Naive thymus-derived CD4-positive, alpha-beta T cell (primary cell): ENCODE results near the gene BRMS1. TPM values are rescaled to one million over a fixed set of nuclear protein-coding genes. Genes with fewer than 3 reads are reported as not detected.

Source experiments
- ATAC-seq: fragments of 150-1000 bp; cut with Tn5 transposase; 2 replicates; pipeline ENCODE4 v1.10.0; 2021; ENCODE audit warnings: mild to moderate bottlenecking, moderate library complexity
- CTCF ChIA-PET: fragments of 350-600 bp; sonication (Branson Sonifier 250); formaldehyde crosslinking; loops from one replicate; lab custom pipeline; 2021; ENCODE audit warnings: antibody characterized with exemption; lab: Charles Lee
- POLR2A ChIA-PET: fragments of 350-600 bp; sonication (Branson Sonifier 250); formaldehyde crosslinking; loops from one replicate; lab custom pipeline; 2021; ENCODE audit warnings: antibody characterized with exemption, inconsistent platforms; lab: Charles Lee
- DNase-seq, 9 donors: peaks; one replicate each; pipeline versions ENCODE4 v3.0.0 to v3.0.0-alpha.2; 2020 to 2022; ENCODE audit warnings: mixed read lengths in 1 of 9
- H3K27ac ChIP-seq: one replicate; pipeline ENCODE4 v1.7.0; 2013; ENCODE audit warnings: mild to moderate bottlenecking, low read depth, low read length, moderate library complexity
- H3K27me3 ChIP-seq, 2 donors: one replicate each; pipeline ENCODE4 v1.7.0; 2013; ENCODE audit warnings: low read length in 2 of 2, mild to moderate bottlenecking in 2 of 2, moderate library complexity in 2 of 2; ENCODE audit not compliant: control insufficient read depth in 2 of 2, insufficient read depth in 2 of 2
- H3K36me3 ChIP-seq, 3 experiments: 1 replicate in 2 of 3; 2 replicates in 1 of 3; pipeline ENCODE4 v1.7.0; 2013; ENCODE audit warnings: low read length in 3 of 3, mild to moderate bottlenecking in 3 of 3, moderate library complexity in 1 of 3; ENCODE audit not compliant: insufficient read depth in 3 of 3, control insufficient read depth in 2 of 3
- H3K4me1 ChIP-seq, 2 donors: one replicate each; pipeline ENCODE4 v1.7.0; 2013; ENCODE audit warnings: low read length in 2 of 2, mild to moderate bottlenecking in 2 of 2, moderate library complexity in 1 of 2; ENCODE audit not compliant: control insufficient read depth in 2 of 2, insufficient read depth in 2 of 2
- H3K4me3 ChIP-seq: 2 replicates; pipeline ENCODE4 v1.7.0; 2013; ENCODE audit warnings: mild to moderate bottlenecking, low read length
- H3K9me3 ChIP-seq, 3 experiments: 1 replicate in 2 of 3; 2 replicates in 1 of 3; pipeline ENCODE4 v1.7.0; 2013; ENCODE audit warnings: low read length in 3 of 3; ENCODE audit not compliant: control insufficient read depth in 2 of 3
- H3K27ac Mint-ChIP-seq, 9 donors: one replicate each; pipeline ENCODE4 v1.8.0; 2020 to 2022; ENCODE audit warnings: mixed read lengths in 9 of 9, mild to moderate bottlenecking in 8 of 9, moderate library complexity in 5 of 9, inconsistent platforms in 2 of 9
- H3K27me3 Mint-ChIP-seq, 5 donors: one replicate each; pipeline ENCODE4 v1.8.0; 2021 to 2022; ENCODE audit warnings: mixed read lengths in 5 of 5, mild to moderate bottlenecking in 1 of 5
- H3K36me3 Mint-ChIP-seq, 5 donors: one replicate each; pipeline ENCODE4 v1.8.0; 2020 to 2022; ENCODE audit warnings: mixed read lengths in 5 of 5, mild to moderate bottlenecking in 3 of 5, inconsistent platforms in 1 of 5
- H3K4me1 Mint-ChIP-seq, 7 donors: one replicate each; pipeline ENCODE4 v1.8.0; 2020 to 2022; ENCODE audit warnings: mixed read lengths in 7 of 7, mild to moderate bottlenecking in 3 of 7, inconsistent platforms in 1 of 7
- H3K4me3 Mint-ChIP-seq, 10 donors: one replicate each; pipeline ENCODE4 v1.8.0; 2020 to 2022; ENCODE audit warnings: mild to moderate bottlenecking in 10 of 10, mixed read lengths in 10 of 10, moderate library complexity in 6 of 10, inconsistent platforms in 2 of 10
- H3K9me3 Mint-ChIP-seq, 11 donors: one replicate each; pipeline ENCODE4 v1.8.0; 2020 to 2022; ENCODE audit warnings: mixed read lengths in 11 of 11, mild to moderate bottlenecking in 4 of 11, inconsistent platforms in 1 of 11, moderate library complexity in 1 of 11
- intact Hi-C, 2 donors: fragments of 100-400 bp; cut with micrococcal nuclease; formaldehyde crosslinking; loops; one replicate each; pipeline ENCODE4 v1.15.1; 2023
- polyA plus RNA-seq, 2 donors: library from polyadenylated mRNA; unstranded; fragments of 300-500 nt; fragmentation: Illumina TruSeq; gene quantifications; one replicate each; pipeline ENCODE4 v1.2.3, GENCODE V29; 2021
- total RNA-seq, 6 experiments: library from RNA in 5 of 6; stranded (reverse) in 5 of 6; gene quantifications; 1 replicate in 5 of 6; 2 replicates in 1 of 6; pipeline ENCODE4 v1.2.3 and lab custom pipeline; 2021 to 2026

The BRMS1 gene
- total and polyA plus RNA-seq, 7 experiments from 2014 or later: 35.9 to 73.5 (median 49.4) TPM

DNA sequence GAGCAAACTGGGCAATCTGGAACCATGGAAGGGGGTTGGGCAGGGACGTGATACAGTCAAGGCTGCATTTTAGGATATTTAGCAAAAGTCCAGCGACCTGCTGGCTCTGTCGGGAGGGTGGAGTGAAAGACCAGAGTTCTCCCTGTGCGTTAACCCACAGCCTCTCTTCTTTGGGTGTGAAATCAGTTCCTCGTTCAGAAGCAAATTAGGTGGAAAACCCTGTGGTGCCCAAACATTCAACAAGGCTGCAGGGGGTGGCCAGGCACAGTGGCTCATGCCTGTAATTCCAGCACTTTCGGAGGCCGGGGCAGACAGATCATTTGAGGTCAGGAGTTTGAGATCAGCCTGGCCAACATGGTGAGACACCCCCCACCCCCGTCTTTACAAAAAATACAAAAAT, 47.3 kb downstream of the BRMS1 start:
- Histone ChIP-seq H3K27ac (no peak overlapping the region), H3K27me3 (peaks cover 0 to 6% of the 10 kb centered on the region in 2 donors), H3K36me3 (no peaks in the 10 kb centered on the region), H3K9me3 (no peaks in the 10 kb centered on the region), H3K4me3 (no peak overlapping the region), H3K4me1 (no peaks in the 10 kb centered on the region)
- CTCF ChIA-PET: interaction anchor here (0.7 to 0.9 kb wide), 2 partner anchors 14 to 28 kb away, joined by 3 read pairs; no protein-coding TSS in a partner anchor
- peaks cover 0 to 7% (median 4%) of the 10 kb centered on the region in 7 donors for H3K4me1 Mint-ChIP-seq
- intact Hi-C loops: no loop called here
- POLR2A ChIA-PET: interaction anchor here (1.8 kb wide), 1 partner anchor 10 kb away, joined by 7 read pairs; no protein-coding TSS in a partner anchor
- no peak overlapping the region for H3K27ac Mint-ChIP-seq
- peaks cover 5 to 16% (median 10%) of the 10 kb centered on the region in 5 donors for H3K27me3 Mint-ChIP-seq
- H3K9me3 Mint-ChIP-seq: no peaks in the 10 kb centered on the region
- DNase-seq: no peak
- no peak overlapping the region for H3K4me3 Mint-ChIP-seq
- ATAC-seq: no peak
- H3K36me3 Mint-ChIP-seq: peaks cover 0 to 2% (median 0%) of the 10 kb centered on the region in 5 donors

DNA sequence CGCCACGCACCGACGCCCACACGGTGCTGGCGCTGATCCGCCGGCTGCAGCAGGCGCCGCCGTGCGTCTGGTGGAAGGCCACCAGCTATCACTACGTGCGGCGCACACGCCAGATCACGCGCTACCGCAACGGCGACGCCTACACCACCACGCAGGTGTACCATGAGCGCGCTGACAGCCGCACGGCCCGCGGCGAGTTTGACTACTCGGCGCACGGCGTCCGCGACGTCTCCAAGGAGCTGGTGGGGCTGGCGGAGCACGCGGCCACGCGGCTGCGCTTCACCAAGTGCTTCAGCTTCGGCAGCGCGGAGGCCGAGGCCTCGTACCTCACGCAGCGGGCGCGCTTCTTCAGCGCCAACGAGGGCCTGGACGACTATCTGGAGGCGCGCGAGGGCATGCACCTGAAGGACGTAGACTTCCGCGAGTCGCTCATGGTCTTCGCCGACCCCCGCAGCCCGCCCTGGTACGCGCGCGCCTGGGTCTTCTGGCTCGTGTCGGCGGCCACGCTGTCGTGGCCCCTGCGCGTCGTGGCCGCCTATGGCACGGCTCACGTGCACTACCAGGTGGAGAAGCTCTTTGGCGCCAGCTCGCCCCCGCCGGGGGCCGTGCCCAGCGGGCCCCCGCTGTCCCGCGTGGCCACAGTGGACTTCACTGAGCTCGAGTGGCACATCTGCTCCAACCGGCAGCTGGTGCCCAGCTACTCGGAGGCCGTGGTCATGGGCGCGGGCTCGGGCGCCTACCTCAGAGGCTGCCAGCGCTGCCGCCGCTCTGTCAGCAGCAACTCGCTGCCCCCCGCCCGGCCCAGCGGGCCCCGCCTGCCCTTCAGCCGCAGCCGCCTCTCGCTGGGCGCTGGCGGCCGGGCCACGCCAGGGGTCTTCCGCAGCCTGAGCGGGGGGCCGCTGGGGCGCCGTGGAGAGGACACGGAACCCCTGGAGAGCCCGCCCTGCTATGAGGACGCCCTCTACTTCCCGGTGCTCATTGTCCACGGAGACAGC, 50.0 kb downstream of the BRMS1 start:
- peaks cover 13 to 34% (median 13%) of the 10 kb centered on the region in 5 donors for H3K27me3 Mint-ChIP-seq
- Histone ChIP-seq H3K4me3 (no peak overlapping the region), H3K27me3 (peaks cover 0 to 7% of the 10 kb centered on the region in 2 donors), H3K4me1 (peaks cover 3 to 4% of the 10 kb centered on the region in 2 donors), H3K36me3 (no peaks in the 10 kb centered on the region), H3K9me3 (no peaks in the 10 kb centered on the region), H3K27ac (no peak overlapping the region)
- intact Hi-C loops: no loop called here
- ATAC-seq (no peak), DNase-seq (no peak)
- peak overlapping the region in 1 of 9 donors; percentile 70 for H3K27ac Mint-ChIP-seq
- POLR2A ChIA-PET: interaction anchor here (0.6 kb wide), 1 partner anchor 24 kb away, joined by 3 read pairs; no protein-coding TSS in a partner anchor
- no peak overlapping the region for H3K4me3 Mint-ChIP-seq
- peaks cover 0 to 4% (median 0%) of the 10 kb centered on the region in 5 donors for H3K36me3 Mint-ChIP-seq
- CTCF ChIA-PET: no interaction called here
- peaks cover 0 to 1% (median 0%) of the 10 kb centered on the region in 11 donors for H3K9me3 Mint-ChIP-seq
- peaks cover 6 to 23% (median 17%) of the 10 kb centered on the region in 7 donors for H3K4me1 Mint-ChIP-seq

DNA sequence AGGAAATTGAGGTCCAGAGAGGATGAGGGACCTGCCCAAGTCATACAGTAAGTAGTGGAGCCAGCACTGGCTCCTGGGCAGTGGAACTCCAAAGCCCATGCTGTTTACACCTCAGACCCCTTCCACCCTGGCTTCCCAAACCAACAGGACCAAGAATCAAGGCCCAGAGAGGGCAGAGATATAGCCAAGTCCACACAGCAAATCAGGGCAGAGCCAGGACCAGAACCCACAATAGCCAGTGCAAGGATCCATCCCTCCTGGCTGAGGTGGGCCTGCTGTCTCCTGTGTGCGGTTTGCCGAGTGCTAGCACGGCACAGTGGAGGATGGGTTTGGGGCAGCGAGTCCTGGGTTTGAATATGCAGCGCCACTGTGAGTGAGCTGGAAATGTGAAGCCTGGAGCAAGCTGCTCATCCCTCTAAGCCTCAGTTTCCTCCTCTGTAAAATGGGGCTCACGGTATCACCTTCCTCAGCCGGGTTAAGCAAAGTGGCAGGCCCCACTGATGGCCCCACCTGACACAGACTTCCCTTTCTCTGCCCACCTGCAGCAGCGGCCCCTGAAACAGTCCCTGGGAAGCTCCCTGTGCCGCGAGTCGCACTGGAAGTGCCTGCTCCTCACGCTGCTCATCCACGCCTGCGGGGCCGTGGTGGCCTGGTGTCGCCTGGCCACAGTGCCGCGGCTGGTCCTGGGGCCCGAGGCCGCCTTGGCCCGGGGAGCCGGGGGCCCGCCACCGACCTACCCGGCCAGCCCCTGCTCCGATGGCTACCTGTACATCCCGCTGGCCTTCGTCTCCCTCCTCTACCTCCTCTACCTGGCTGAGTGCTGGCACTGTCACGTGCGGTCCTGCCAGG, 50.9 kb downstream of the BRMS1 start:
- POLR2A ChIA-PET: no interaction called here
- DNase-seq: no peak
- Histone ChIP-seq H3K27ac (no peak overlapping the region), H3K4me1 (peaks cover 9% of the 10 kb centered on the region in 2 donors), H3K36me3 (no peaks in the 10 kb centered on the region), H3K4me3 (no peak overlapping the region), H3K9me3 (no peaks in the 10 kb centered on the region), H3K27me3 (peaks cover 0 to 7% of the 10 kb centered on the region in 2 donors)
- Mint-ChIP-seq H3K27me3 (peaks cover 13 to 39% (median 13%) of the 10 kb centered on the region in 5 donors), H3K4me1 (peaks cover 11 to 28% (median 26%) of the 10 kb centered on the region in 7 donors), H3K4me3 (peak overlapping the region in 3 of 10 donors; percentile 16 to 89 (median 54)), H3K27ac (peak overlapping the region in 1 of 9 donors; percentile 70), H3K36me3 (peaks cover 0 to 4% (median 0%) of the 10 kb centered on the region in 5 donors), H3K9me3 (peaks cover 0 to 1% (median 0%) of the 10 kb centered on the region in 11 donors)
- no peak for ATAC-seq
- intact Hi-C loops: no loop called here
- CTCF ChIA-PET: no interaction called here

DNA sequence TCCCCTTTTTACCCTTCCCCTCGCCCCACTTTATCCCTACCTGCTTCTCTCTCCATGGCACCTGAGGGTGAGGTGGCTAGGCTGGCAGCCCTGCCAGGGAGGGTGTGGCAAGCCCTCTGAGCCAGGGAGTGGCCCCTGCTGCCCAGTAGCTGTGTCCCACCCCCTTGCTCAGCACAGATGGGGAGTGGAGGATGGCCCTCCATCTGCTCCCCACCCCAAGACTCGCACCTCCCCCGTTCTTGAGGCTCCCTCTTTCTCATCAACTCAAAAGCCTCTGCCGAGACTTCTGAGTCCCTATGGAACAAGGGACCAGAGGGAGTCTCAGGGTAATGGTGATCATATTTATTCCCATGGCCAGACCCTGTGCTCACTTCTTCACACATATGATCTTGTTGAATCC, 51.6 kb downstream of the BRMS1 start:
- ChIA-PET CTCF (no interaction called here), POLR2A (no interaction called here)
- peaks cover 13 to 39% (median 13%) of the 10 kb centered on the region in 5 donors for H3K27me3 Mint-ChIP-seq
- Histone ChIP-seq H3K27ac (no peak overlapping the region), H3K27me3 (peaks cover 0 to 7% of the 10 kb centered on the region in 2 donors), H3K4me1 (peaks cover 11% of the 10 kb centered on the region in 2 donors), H3K9me3 (no peaks in the 10 kb centered on the region), H3K36me3 (no peaks in the 10 kb centered on the region), H3K4me3 (no peak overlapping the region)
- peaks cover 0 to 4% (median 0%) of the 10 kb centered on the region in 5 donors for H3K36me3 Mint-ChIP-seq
- ATAC-seq (no peak), DNase-seq (no peak)
- H3K4me3 Mint-ChIP-seq: peak overlapping the region in 4 of 10 donors; percentile 16 to 89 (median 38)
- intact Hi-C loops: no loop called here
- no peak overlapping the region for H3K27ac Mint-ChIP-seq
- peaks cover 11 to 31% (median 27%) of the 10 kb centered on the region in 7 donors for H3K4me1 Mint-ChIP-seq
- peaks cover 0 to 1% (median 0%) of the 10 kb centered on the region in 11 donors for H3K9me3 Mint-ChIP-seq

DNA sequence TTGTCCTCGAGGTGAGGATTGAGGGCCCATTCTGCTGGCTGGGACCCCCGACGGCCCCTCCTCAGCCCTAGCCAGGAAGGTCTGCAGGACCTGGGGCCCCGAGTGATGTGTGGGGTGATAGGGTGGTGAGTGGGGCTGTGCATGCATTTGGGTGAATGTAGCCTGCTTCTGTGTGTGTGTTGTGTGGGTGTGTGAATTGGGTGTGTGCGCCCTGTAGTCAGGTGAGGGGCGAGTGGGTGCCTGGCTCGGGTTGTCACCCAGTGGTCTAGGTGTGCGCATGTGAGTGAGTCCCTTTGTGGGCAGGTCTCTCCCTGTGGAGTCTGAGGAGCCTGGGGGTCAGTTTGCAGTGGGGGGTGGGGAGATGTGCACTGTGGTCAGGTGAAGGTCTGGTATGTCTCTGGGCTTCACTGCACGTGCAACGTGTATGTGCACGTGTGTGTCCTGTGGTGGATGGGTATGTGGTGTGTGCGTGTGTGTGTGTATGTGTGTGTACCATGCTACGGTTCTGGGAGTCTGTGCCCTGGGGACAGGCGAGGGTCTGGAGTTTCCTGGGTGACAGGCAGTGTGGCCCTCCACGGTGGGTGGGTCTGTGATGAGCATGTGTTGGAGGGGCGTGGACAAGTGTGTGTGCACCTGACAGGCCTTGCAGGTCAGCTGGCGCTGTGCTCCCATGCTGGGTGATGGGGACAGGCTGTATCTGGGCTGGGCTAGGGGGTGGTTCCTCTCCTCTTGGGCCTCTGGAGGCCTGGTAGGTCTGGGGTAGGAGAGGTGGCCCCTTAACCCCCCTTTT, 52.2 kb downstream of the BRMS1 start:
- H3K27ac Mint-ChIP-seq: peak overlapping the region in 4 of 9 donors; percentile 6 to 77 (median 19)
- intact Hi-C loops: no loop called here
- H3K4me3 Mint-ChIP-seq: peak overlapping the region; percentile 7 to 89 (median 54)
- no peak for DNase-seq
- no peaks in the 10 kb centered on the region for H3K36me3 ChIP-seq
- peaks cover 13 to 39% (median 13%) of the 10 kb centered on the region in 5 donors for H3K27me3 Mint-ChIP-seq
- peaks cover 0 to 4% (median 0%) of the 10 kb centered on the region in 5 donors for H3K36me3 Mint-ChIP-seq
- peaks cover 0 to 7% of the 10 kb centered on the region in 2 donors for H3K27me3 ChIP-seq
- H3K9me3 Mint-ChIP-seq: peaks cover 0 to 1% (median 0%) of the 10 kb centered on the region in 11 donors
- peaks cover 14 to 34% (median 29%) of the 10 kb centered on the region in 7 donors for H3K4me1 Mint-ChIP-seq
- peaks cover 17% of the 10 kb centered on the region in 2 donors for H3K4me1 ChIP-seq
- H3K9me3 ChIP-seq: no peaks in the 10 kb centered on the region
- no peak overlapping the region for H3K27ac ChIP-seq
- no peak overlapping the region for H3K4me3 ChIP-seq
- POLR2A ChIA-PET: no interaction called here
- CTCF ChIA-PET: no interaction called here
- no peak for ATAC-seq
